Neutrophil (primary cell): ENCODE results near the gene CKS2.
"Not testable (repeated sequence)": the region's sequence is repeated elsewhere in the genome, so short reads cannot be mapped to it uniquely, and the experiment has no call there.

Experiments used
- H3K27ac ChIP-seq: fragments of 200-600 bp; sonication (generic); 2 replicates; pipeline ENCODE4 v1.5.1; 2016; ENCODE audit warnings: mild to moderate bottlenecking, moderate library complexity
- H3K27me3 ChIP-seq: fragments of 200-600 bp; sonication (generic); 2 replicates; pipeline ENCODE4 v1.6.0; 2016; ENCODE audit warnings: mild to moderate bottlenecking
- H3K36me3 ChIP-seq: fragments of 200-600 bp; sonication (generic); 2 replicates; pipeline ENCODE4 v1.5.1; 2017
- H3K4me1 ChIP-seq, 2 experiments: fragments of 200-600 bp in 1 of 2; sonication (generic) in 1 of 2; 1 replicate in 1 of 2; 2 replicates in 1 of 2; pipeline versions ENCODE4 v1.5.1 to v1.6.1; 2013 to 2016; ENCODE audit warnings: low read depth in 1 of 2, low read length in 1 of 2, mild to moderate bottlenecking in 1 of 2, moderate library complexity in 1 of 2; ENCODE audit not compliant: control insufficient read depth in 1 of 2, insufficient read depth in 1 of 2
- H3K4me3 ChIP-seq, 2 experiments: fragments of 200-600 bp in 1 of 2; sonication (generic) in 1 of 2; 1 replicate in 1 of 2; 2 replicates in 1 of 2; pipeline ENCODE4 v1.5.1; 2013 to 2016; ENCODE audit warnings: low read depth in 1 of 2, low read length in 1 of 2, mild to moderate bottlenecking in 1 of 2, moderate library complexity in 1 of 2
- H3K9me3 ChIP-seq: fragments of 200-600 bp; sonication (generic); 2 replicates; pipeline ENCODE4 v1.5.1; 2016
- TF ChIP-seq, protein P1 (sequence below): fragments of 200-600 bp; sonication (generic); IDR thresholded peaks from 2 replicates; pipeline ENCODE4 v1.5.1; 2016; ENCODE audit warnings: antibody characterized with exemption

CKS2 gene

DNA sequence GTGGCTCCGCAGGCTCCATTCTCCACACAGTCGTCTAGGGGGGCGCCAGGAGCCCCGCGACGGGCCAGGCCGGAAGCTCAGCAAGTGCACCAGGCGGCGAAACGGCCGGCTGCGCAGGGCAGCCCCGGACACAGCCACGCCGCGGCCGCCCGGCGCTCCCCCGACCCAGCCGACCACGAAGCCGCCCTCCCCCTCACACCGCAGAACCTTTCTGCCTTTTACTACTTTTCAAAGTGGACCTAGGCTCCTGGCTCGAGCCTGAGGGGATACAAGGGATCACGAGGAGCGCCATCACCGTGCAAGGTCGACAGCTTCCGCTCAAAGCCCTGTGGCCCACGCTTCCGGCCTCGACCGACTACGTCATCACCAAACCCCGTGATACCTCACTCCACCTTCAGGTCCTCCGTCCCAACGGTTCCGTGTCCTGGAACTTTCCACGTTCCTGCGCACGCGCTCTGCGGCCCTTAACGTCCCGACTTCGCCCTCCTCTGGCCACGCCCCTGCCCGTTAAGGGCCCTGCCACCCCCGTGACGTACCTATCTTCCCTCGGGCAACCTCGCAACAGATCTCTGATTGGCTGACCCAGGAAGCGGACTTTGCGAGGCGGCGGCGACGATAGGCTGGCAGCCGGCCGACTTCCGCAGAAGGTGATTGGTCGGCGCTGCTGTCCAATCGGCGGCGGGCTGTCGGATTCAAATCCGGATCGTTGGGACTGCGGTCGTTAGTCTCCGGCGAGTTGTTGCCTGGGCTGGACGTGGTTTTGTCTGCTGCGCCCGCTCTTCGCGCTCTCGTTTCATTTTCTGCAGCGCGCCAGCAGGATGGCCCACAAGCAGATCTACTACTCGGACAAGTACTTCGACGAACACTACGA is at the start of gene CKS2:
Gene CKS2, plus strand, starts transcription at position 721 of the 871 bp plus-strand sequence. Its CDS starts 98 bp downstream, at position 819.
- H3K9me3 ChIP-seq: no peaks in the 10 kb centered on the region
- peak within 1 kb of the TSS; percentile 77 to 87 for H3K4me3 ChIP-seq
- no peaks in the 10 kb centered on the region for H3K36me3 ChIP-seq
- H3K27me3 ChIP-seq: no peaks in the 10 kb centered on the region
- TF ChIP-seq, protein P1, sequence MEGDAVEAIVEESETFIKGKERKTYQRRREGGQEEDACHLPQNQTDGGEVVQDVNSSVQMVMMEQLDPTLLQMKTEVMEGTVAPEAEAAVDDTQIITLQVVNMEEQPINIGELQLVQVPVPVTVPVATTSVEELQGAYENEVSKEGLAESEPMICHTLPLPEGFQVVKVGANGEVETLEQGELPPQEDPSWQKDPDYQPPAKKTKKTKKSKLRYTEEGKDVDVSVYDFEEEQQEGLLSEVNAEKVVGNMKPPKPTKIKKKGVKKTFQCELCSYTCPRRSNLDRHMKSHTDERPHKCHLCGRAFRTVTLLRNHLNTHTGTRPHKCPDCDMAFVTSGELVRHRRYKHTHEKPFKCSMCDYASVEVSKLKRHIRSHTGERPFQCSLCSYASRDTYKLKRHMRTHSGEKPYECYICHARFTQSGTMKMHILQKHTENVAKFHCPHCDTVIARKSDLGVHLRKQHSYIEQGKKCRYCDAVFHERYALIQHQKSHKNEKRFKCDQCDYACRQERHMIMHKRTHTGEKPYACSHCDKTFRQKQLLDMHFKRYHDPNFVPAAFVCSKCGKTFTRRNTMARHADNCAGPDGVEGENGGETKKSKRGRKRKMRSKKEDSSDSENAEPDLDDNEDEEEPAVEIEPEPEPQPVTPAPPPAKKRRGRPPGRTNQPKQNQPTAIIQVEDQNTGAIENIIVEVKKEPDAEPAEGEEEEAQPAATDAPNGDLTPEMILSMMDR: peak; percentile 31
- H3K27ac ChIP-seq: peak within 1 kb of the TSS; percentile 97
- H3K4me1 ChIP-seq: peaks cover 45 to 49% of the 10 kb centered on the region in 2 experiments

GRCh38 chr9:89273528-89274279 is 37.3 kb upstream of the CKS2 start:
- H3K36me3 ChIP-seq: no peaks in the 10 kb centered on the region
- H3K4me3 ChIP-seq: no peak overlapping the region
- no peak overlapping the region for H3K27ac ChIP-seq
- H3K4me1 ChIP-seq: peaks cover 0 to 10% of the 10 kb centered on the region in 2 experiments
- H3K27me3 ChIP-seq: peaks cover 17% of the 10 kb centered on the region
- TF ChIP-seq, protein P1: no peak
- peaks cover 13% of the 10 kb centered on the region for H3K9me3 ChIP-seq

DNA sequence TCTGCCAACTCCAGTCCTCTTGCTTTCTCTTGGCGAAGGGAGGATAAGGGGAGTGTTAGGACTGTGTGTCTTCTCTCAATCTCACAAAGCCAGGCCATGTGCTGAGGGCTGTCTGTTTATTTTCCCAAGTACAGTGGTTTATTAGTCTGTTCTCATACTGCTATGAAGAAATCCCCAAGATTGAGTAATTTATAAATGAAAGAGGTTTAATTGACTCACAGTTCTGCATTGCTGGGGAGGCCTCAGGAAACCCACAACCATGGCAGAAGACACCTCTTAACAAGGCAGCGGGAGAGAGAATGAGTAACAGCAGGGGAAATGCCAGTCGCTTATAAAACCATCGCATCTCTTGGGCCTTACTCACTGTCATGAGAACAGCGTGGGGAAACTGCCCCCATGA is 36.2 kb upstream of the CKS2 start:
- no peak overlapping the region for H3K27ac ChIP-seq
- TF ChIP-seq, protein P1: no peak
- peaks cover 9% of the 10 kb centered on the region for H3K27me3 ChIP-seq
- no peaks in the 10 kb centered on the region for H3K36me3 ChIP-seq
- peaks cover 13% of the 10 kb centered on the region for H3K9me3 ChIP-seq
- peaks cover 0 to 10% of the 10 kb centered on the region in 2 experiments for H3K4me1 ChIP-seq
- H3K4me3 ChIP-seq: no peak overlapping the region

GRCh38 chr9:89276040-89276439 is 35.0 kb upstream of the CKS2 start:
- peaks cover 13% of the 10 kb centered on the region for H3K9me3 ChIP-seq

GRCh38 chr9:89277043-89277442 is 34.0 kb upstream of the CKS2 start:
- Histone ChIP-seq H3K4me1 (peaks cover 0 to 10% of the 10 kb centered on the region in 2 experiments), H3K9me3 (peaks cover 13% of the 10 kb centered on the region), H3K36me3 (no peaks in the 10 kb centered on the region), H3K4me3 (no peak overlapping the region), H3K27me3 (no peaks in the 10 kb centered on the region), H3K27ac (no peak overlapping the region)
- TF ChIP-seq, protein P1: no peak

More at GRCh38 chr9:89276040-89276439, 35.0 kb upstream of the CKS2 start:
- not testable (repeated sequence) for H3K27ac ChIP-seq, H3K4me3 ChIP-seq, H3K36me3 ChIP-seq, H3K27me3 ChIP-seq
- peaks cover 0 to 10% of the 10 kb centered on the region in 2 experiments for H3K4me1 ChIP-seq
